Ammon's horn (tissue), 1 donor: Measurements from ENCODE around the gene GAGE12H.
"Not testable (repeated sequence)": the region's sequence is repeated elsewhere in the genome, so short reads cannot be mapped to it uniquely, and the experiment has no call there.

Experiments
- DNase-seq: peaks from one replicate; pipeline ENCODE4 v3.0.0-alpha.2; 2016; ENCODE audit warnings: low spot score

The GAGE12H gene

GRCh38 chrX:49579649-49580048 is at the start of gene GAGE12H:
Gene GAGE12H (plus strand): TSS chrX:49579949. CDS start chrX:49581104, 1,155 bp downstream.
- not testable (repeated sequence) for DNase-seq

- not testable (repeated sequence) for DNase-seq
These were observed 47.9 kb upstream of the GAGE12H start, which contains the start of gene GAGE12C for GRCh38 chrX:49531877-49532276. Gene GAGE12C (plus strand): TSS chrX:49532177. CDS start chrX:49533332, 1,155 bp downstream.

GRCh38 chrX:49541433-49541832 is 38.3 kb upstream of the GAGE12H start, which contains the start of gene GAGE12D:
Gene GAGE12D (plus strand): TSS chrX:49541733. CDS start chrX:49542888, 1,155 bp downstream.
- not testable (repeated sequence) for DNase-seq

- DNase-seq, result not testable (repeated sequence)
These were observed 28.8 kb upstream of the GAGE12H start, which contains the start of gene GAGE12E for GRCh38 chrX:49550989-49551388. Gene GAGE12E (plus strand): TSS chrX:49551289. CDS start chrX:49552444, 1,155 bp downstream.

- not testable (repeated sequence) for DNase-seq
These were observed 19.2 kb upstream of the GAGE12H start, which contains the start of gene GAGE12F for GRCh38 chrX:49560542-49560941. Gene GAGE12F (plus strand): TSS chrX:49560842. CDS start chrX:49561997, 1,155 bp downstream.

- not testable (repeated sequence) for DNase-seq
These were observed 11.0 kb upstream of the GAGE12H start for GRCh38 chrX:49568728-49569127.

GRCh38 chrX:49569152-49569551 is 10.6 kb upstream of the GAGE12H start:
- not testable (repeated sequence) for DNase-seq

- not testable (repeated sequence) for DNase-seq
These were observed 9.6 kb upstream of the GAGE12H start, which contains the start of gene GAGE12G for GRCh38 chrX:49570100-49570499. Gene GAGE12G (plus strand): TSS chrX:49570400. CDS start chrX:49571555, 1,155 bp downstream.

GRCh38 chrX:49589196-49589595 is 9.4 kb downstream of the GAGE12H start, which contains the start of gene GAGE2A:
Gene GAGE2A (plus strand): TSS chrX:49589496. CDS start chrX:49590651, 1,155 bp downstream.
- not testable (repeated sequence) for DNase-seq

GRCh38 chrX:49589769-49590478 is 10.2 kb downstream of the GAGE12H start:
- not testable (repeated sequence) for DNase-seq

GRCh38 chrX:49590488-49590887 is 10.7 kb downstream of the GAGE12H start:
- DNase-seq, result not testable (repeated sequence)

GRCh38 chrX:49598720-49599119 is 19.0 kb downstream of the GAGE12H start, which contains the start of gene GAGE1:
Gene GAGE1 (plus strand): TSS chrX:49599020. CDS start chrX:49600175, 1,155 bp downstream.
- not testable (repeated sequence) for DNase-seq

- DNase-seq, result no peak
These were observed 31.1 kb downstream of the GAGE12H start for GRCh38 chrX:49610718-49611310.

- DNase-seq, result no peak
These were observed 38.8 kb downstream of the GAGE12H start for GRCh38 chrX:49618574-49618973.

GRCh38 chrX:49627086-49627777 is 47.5 kb downstream of the GAGE12H start:
- peak; percentile 21 for DNase-seq
